ENCODE data around the gene ARHGAP20.

- no peak for TF ChIP-seq CTCF (IDR thresholded peaks at IDR 0.05; ENCODE audit: low read depth, low read length)
- no peak for TF ChIP-seq EZH2phosphoT487 (IDR thresholded peaks at IDR 0.05; ENCODE audit: low read depth)
These were observed 20.3 kb downstream of the ARHGAP20 start for GRCh38 chr11:110691926-110692325.
